ENCODE measurements around the gene LCLAT1.

The LCLAT1 gene

GRCh38 chr2:30684996-30685395 lies 237.9 kb downstream of the LCLAT1 start:
- Histone ChIP-seq H3K9ac (ENCODE audit: low read length) (no peak overlapping the region), H3K9me3 (ENCODE audit: insufficient read depth, low read length) (no peaks in the 10 kb centered on the region)

GRCh38 chr2:30686000-30686399 lies 239.0 kb downstream of the LCLAT1 start:
- peak overlapping the region; percentile 91 for H2AFZ ChIP-seq (ENCODE audit: low read depth, low read length)
- H3K27me3 ChIP-seq (ENCODE audit: low read depth, low read length) = no peaks in the 10 kb centered on the region
- no peaks in the 10 kb centered on the region for H3K9me3 ChIP-seq (ENCODE audit: insufficient read depth, low read length)
- no peak overlapping the region for H3K27ac ChIP-seq (ENCODE audit: low read length)
- no peaks in the 10 kb centered on the region for H3K36me3 ChIP-seq (replicated peaks; ENCODE audit: low read depth, low read length)
- no peak overlapping the region for H3K9ac ChIP-seq (ENCODE audit: low read length)
- no peak overlapping the region for H3K4me3 ChIP-seq (ENCODE audit: low read length)
- peak overlapping the region; percentile 41 for H3K4me2 ChIP-seq (ENCODE audit: low read length)
- H3K4me1 ChIP-seq (ENCODE audit: low read length) = peaks cover 9% of the 10 kb centered on the region
- no peaks in the 10 kb centered on the region for H3K79me2 ChIP-seq (ENCODE audit: low read length)
- TF ChIP-seq CTCF (IDR thresholded peaks at IDR 0.05; ENCODE audit: low read depth, low read length) = peak; percentile 50
- TF ChIP-seq EZH2phosphoT487 (IDR thresholded peaks at IDR 0.05; ENCODE audit: low read depth) = no peak
- no peaks in the 10 kb centered on the region for H4K20me1 ChIP-seq (ENCODE audit: insufficient read depth, low read length)

More at GRCh38 chr2:30684996-30685395, 237.9 kb downstream of the LCLAT1 start:
- Histone ChIP-seq H3K36me3 (replicated peaks; ENCODE audit: low read depth, low read length) (no peaks in the 10 kb centered on the region), H3K4me2 (ENCODE audit: low read length) (no peak overlapping the region), H2AFZ (ENCODE audit: low read depth, low read length) (no peak overlapping the region), H4K20me1 (ENCODE audit: insufficient read depth, low read length) (no peaks in the 10 kb centered on the region), H3K4me1 (ENCODE audit: low read length) (peaks cover 9% of the 10 kb centered on the region), H3K27ac (ENCODE audit: low read length) (no peak overlapping the region), H3K79me2 (ENCODE audit: low read length) (no peaks in the 10 kb centered on the region), H3K27me3 (ENCODE audit: low read depth, low read length) (no peaks in the 10 kb centered on the region), H3K4me3 (ENCODE audit: low read length) (no peak overlapping the region)
- TF ChIP-seq EZH2phosphoT487 (IDR thresholded peaks at IDR 0.05; ENCODE audit: low read depth) (no peak), CTCF (IDR thresholded peaks at IDR 0.05; ENCODE audit: low read depth, low read length) (no peak)

- Histone ChIP-seq H3K27me3 (ENCODE audit: low read depth, low read length) (no peaks in the 10 kb centered on the region), H2AFZ (ENCODE audit: low read depth, low read length) (no peak overlapping the region), H3K4me3 (ENCODE audit: low read length) (no peak overlapping the region), H3K27ac (ENCODE audit: low read length) (no peak overlapping the region), H3K4me2 (ENCODE audit: low read length) (peak overlapping the region; percentile 41; the same call in 1 of the 2 replicates), H3K36me3 (replicated peaks; ENCODE audit: low read depth, low read length) (no peaks in the 10 kb centered on the region), H3K4me1 (ENCODE audit: low read length) (peaks cover 9% of the 10 kb centered on the region), H3K9ac (ENCODE audit: low read length) (no peak overlapping the region), H4K20me1 (ENCODE audit: insufficient read depth, low read length) (no peaks in the 10 kb centered on the region), H3K9me3 (ENCODE audit: insufficient read depth, low read length) (no peaks in the 10 kb centered on the region), H3K79me2 (ENCODE audit: low read length) (no peaks in the 10 kb centered on the region)
- no peak for TF ChIP-seq CTCF (IDR thresholded peaks at IDR 0.05; ENCODE audit: low read depth, low read length)
- no peak for TF ChIP-seq EZH2phosphoT487 (IDR thresholded peaks at IDR 0.05; ENCODE audit: low read depth)
Observed at GRCh38 chr2:30686669-30687068, 239.6 kb downstream of the LCLAT1 start.

GRCh38 chr2:30688956-30689401 lies 241.9 kb downstream of the LCLAT1 start:
- TF ChIP-seq CTCF (IDR thresholded peaks at IDR 0.05; ENCODE audit: low read depth, low read length) (no peak), EZH2phosphoT487 (IDR thresholded peaks at IDR 0.05; ENCODE audit: low read depth) (no peak)
- Histone ChIP-seq H2AFZ (ENCODE audit: low read depth, low read length) (no peak overlapping the region), H3K9me3 (ENCODE audit: insufficient read depth, low read length) (no peaks in the 10 kb centered on the region), H3K27me3 (ENCODE audit: low read depth, low read length) (peaks cover 12% of the 10 kb centered on the region), H3K4me2 (ENCODE audit: low read length) (no peak overlapping the region), H3K36me3 (replicated peaks; ENCODE audit: low read depth, low read length) (no peaks in the 10 kb centered on the region), H3K79me2 (ENCODE audit: low read length) (no peaks in the 10 kb centered on the region), H4K20me1 (ENCODE audit: insufficient read depth, low read length) (no peaks in the 10 kb centered on the region), H3K27ac (ENCODE audit: low read length) (no peak overlapping the region), H3K4me3 (ENCODE audit: low read length) (no peak overlapping the region), H3K9ac (ENCODE audit: low read length) (no peak overlapping the region), H3K4me1 (ENCODE audit: low read length) (no peaks in the 10 kb centered on the region)

Measured in OCI-LY3 (cell line).